Progenitor cell of endocrine pancreas (in vitro differentiated cells): ENCODE results near the gene KCNQ1. TPM values are rescaled to one million over a fixed set of nuclear protein-coding genes. Genes with fewer than 3 reads are reported as not detected.
A peak's percentile ranks its signal among the peaks of the same experiment; 100 is the strongest.

Source experiments
- DNase-seq: peaks from one replicate; pipeline ENCODE4 v3.0.0; 2021; ENCODE audit warnings: low spot score; ENCODE audit not compliant: unreplicated experiment
- H3K27ac Mint-ChIP-seq: 2 replicates; pipeline ENCODE4 v1.8.0; 2021; ENCODE audit warnings: mild to moderate bottlenecking, moderate library complexity, mixed read lengths
- H3K27me3 Mint-ChIP-seq: 2 replicates; pipeline ENCODE4 v1.8.0; 2021; ENCODE audit warnings: mixed read lengths
- H3K36me3 Mint-ChIP-seq: 2 replicates; pipeline ENCODE4 v1.8.0; 2022; ENCODE audit warnings: mixed read lengths; ENCODE audit not compliant: insufficient read depth
- H3K4me1 Mint-ChIP-seq: 2 replicates; pipeline ENCODE4 v1.8.0; 2021; ENCODE audit warnings: low read depth, mixed read lengths
- H3K4me3 Mint-ChIP-seq: 2 replicates; pipeline ENCODE4 v1.8.0; 2021; ENCODE audit warnings: low read depth, mild to moderate bottlenecking, moderate library complexity, mixed read lengths
- H3K9me3 Mint-ChIP-seq: 2 replicates; pipeline ENCODE4 v1.8.0; 2021; ENCODE audit warnings: low read depth, mixed read lengths
- total RNA-seq: library from RNA; stranded (reverse); gene quantifications from 2 replicates; pipeline ENCODE4 v1.2.1, GENCODE V29; 2021
- TF ChIP-seq, protein P1 (sequence below): fragments of 200-600 bp; sonication (generic); IDR thresholded peaks from one replicate; pipeline ENCODE4 v1.5.0; 2021; ENCODE audit warnings: antibody characterized with exemption, mild to moderate bottlenecking; ENCODE audit not compliant: unreplicated experiment

Gene KCNQ1
- total RNA-seq, 1 donor from 2014 or later, result 3.3 TPM

DNA sequence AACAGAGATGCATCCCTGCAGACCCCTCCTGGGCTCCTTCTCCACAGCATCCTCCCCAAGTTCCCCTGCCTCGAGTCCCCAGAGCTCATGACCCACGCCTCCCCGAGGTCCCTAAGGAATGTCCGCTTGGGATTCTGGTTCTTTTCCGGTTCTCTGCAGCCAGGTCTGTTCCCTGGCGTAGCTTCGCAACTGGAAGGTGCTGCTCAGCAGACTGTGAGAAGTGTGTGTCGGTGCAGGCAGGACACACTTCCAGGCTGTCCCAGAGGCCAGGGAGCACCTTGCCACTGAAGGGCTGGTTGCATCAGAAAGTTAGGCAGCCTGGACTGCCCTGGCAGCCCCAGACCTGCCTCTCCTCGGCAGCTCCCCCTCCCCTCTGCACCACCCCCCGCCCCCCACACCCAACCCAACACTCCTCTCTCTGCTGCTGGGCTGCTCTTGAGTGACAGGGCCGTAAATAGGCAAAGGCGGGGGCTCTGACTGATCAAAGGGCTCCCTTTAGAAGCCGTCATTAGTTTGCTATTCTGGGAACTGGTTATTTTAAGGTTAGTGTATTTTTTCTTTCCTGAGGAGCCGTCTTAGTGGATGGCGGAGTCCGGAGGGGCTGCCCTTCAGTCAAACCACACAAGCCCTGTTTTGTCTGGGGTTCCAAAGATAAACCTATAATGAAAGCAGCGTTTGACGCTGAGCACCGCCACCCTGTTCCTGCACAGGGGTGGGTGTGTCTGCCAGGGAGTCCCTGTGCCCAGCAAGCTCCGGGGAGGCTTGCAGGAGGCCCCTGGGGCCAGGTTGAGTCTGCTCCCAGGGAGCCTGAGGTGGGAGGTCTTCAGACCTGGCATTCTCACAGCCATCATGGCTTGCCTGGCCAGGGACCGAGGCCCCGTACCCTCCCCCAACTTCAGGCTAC lies 343.6 kb downstream of the KCNQ1 start:
- peak overlapping the region; percentile 12 for H3K4me3 Mint-ChIP-seq
- H3K27me3 Mint-ChIP-seq, result peaks cover 7% of the 10 kb centered on the region
- peak overlapping the region; percentile 95 for H3K27ac Mint-ChIP-seq
- peaks cover 16% of the 10 kb centered on the region for H3K9me3 Mint-ChIP-seq
- H3K4me1 Mint-ChIP-seq, result peaks cover 13% of the 10 kb centered on the region
- TF ChIP-seq, protein P1, sequence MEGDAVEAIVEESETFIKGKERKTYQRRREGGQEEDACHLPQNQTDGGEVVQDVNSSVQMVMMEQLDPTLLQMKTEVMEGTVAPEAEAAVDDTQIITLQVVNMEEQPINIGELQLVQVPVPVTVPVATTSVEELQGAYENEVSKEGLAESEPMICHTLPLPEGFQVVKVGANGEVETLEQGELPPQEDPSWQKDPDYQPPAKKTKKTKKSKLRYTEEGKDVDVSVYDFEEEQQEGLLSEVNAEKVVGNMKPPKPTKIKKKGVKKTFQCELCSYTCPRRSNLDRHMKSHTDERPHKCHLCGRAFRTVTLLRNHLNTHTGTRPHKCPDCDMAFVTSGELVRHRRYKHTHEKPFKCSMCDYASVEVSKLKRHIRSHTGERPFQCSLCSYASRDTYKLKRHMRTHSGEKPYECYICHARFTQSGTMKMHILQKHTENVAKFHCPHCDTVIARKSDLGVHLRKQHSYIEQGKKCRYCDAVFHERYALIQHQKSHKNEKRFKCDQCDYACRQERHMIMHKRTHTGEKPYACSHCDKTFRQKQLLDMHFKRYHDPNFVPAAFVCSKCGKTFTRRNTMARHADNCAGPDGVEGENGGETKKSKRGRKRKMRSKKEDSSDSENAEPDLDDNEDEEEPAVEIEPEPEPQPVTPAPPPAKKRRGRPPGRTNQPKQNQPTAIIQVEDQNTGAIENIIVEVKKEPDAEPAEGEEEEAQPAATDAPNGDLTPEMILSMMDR, result no peak
- peak; percentile 14 for DNase-seq
- H3K36me3 Mint-ChIP-seq, result peaks cover 6% of the 10 kb centered on the region

DNA sequence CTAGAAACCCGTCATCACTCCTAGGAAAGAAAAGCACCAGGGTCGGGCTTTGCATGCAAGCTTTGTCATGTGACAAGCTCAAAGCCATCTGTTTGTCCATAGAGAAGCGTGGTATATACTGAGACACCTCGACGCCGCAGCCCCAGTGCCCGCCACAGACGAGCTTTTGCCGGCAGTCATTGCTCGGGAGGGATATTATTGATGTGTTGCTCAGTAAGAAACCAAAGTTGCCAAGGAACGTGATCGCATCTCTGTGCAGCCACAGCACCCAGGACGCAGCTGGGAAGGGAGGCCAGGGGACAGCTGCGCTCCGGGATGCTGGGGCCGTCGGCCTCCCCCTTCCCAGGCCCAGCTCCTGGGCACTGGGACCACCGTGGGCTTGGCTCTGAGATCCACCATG lies 344.5 kb downstream of the KCNQ1 start:
- Mint-ChIP-seq H3K4me3 (no peak overlapping the region), H3K27me3 (peaks cover 15% of the 10 kb centered on the region), H3K36me3 (peaks cover 6% of the 10 kb centered on the region), H3K27ac (peak overlapping the region; percentile 24), H3K4me1 (peaks cover 13% of the 10 kb centered on the region), H3K9me3 (peaks cover 16% of the 10 kb centered on the region)
- DNase-seq, result peak; percentile 7
- TF ChIP-seq, protein P1, result no peak

DNA sequence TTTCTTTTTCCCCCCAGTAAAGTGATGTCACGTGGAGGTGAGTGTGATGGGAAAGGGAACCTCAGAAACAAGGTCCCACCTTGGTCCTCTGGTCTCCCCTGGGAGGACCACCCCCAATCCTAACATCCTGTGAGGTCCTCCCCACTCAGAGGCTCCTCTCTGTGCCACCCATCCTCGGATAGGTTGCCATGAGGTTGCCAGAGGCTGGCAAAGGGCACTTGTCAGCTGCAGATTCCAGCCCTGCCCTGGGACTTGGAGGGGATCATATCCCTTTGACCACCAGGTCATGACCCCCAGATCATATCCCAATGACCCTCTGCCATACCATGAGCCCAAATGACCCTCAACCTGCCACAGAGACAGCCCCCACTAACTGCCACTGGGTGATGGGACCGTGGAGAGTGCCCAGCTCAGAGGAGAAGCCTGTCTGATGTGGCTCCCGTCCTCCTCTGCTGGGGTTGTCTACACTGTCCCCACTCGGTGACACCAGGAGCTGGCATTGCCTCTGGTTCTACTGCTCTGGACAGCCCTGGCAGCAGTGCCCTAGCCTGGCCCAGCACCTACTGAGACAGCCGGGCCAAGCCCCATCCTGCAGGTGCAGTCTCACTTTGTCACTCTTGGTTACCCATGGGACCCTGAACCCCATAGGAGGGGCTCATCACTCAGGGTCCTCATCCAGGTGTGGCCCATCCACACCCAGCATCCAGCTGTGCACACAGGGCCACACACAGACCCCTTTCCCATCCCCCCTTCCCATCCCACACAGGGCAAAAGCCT lies 345.2 kb downstream of the KCNQ1 start:
- Mint-ChIP-seq H3K4me3 (no peak overlapping the region), H3K27me3 (peaks cover 16% of the 10 kb centered on the region), H3K4me1 (peaks cover 13% of the 10 kb centered on the region), H3K36me3 (peaks cover 4% of the 10 kb centered on the region), H3K9me3 (peaks cover 14% of the 10 kb centered on the region), H3K27ac (no peak overlapping the region)
- TF ChIP-seq, protein P1, result no peak
- DNase-seq, result peak; percentile 8

DNA sequence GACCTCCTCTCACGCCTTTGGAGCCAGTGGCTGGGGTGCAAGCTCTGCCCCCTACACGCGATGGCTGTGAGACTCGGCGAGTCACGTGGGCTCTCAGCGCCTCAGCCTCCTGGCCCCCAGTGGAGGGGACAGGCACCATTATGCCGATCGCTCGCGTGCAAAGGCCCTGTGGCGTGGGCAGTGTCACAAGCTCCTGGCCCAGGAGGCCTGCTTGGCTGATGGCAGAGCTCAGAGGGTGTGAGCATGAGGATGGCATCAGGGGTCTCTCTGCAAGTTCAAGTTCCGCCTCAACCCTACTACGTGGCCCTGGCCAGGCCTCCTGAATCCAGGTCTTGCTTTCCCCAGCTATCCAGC lies 345.7 kb downstream of the KCNQ1 start:
- no peak overlapping the region for H3K27ac Mint-ChIP-seq
- TF ChIP-seq, protein P1, result no peak
- peaks cover 3% of the 10 kb centered on the region for H3K36me3 Mint-ChIP-seq
- no peak overlapping the region for H3K4me3 Mint-ChIP-seq
- H3K9me3 Mint-ChIP-seq, result peaks cover 12% of the 10 kb centered on the region
- H3K27me3 Mint-ChIP-seq, result peaks cover 16% of the 10 kb centered on the region
- peaks cover 13% of the 10 kb centered on the region for H3K4me1 Mint-ChIP-seq
- DNase-seq, result peak; percentile 6

DNA sequence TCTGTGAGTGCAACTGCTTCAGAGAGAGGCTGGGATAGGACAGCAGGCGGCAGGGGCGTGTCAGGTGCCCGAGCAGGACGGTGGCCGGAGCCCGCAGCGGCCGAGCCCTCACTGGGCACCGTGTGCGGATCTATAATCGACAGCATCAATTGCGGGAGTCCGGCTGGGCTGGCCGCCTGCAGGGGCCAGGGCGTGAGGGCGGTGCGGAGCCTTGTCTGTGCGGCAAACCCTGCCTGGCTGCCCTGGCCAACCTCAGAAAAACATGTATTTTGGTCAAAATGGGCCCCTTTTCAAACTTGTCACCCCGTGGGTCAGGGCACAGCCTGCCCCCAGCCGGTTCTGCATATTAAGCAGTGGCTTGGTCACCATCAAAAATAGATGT lies 346.3 kb downstream of the KCNQ1 start:
- Mint-ChIP-seq H3K4me1 (peaks cover 11% of the 10 kb centered on the region), H3K27me3 (peaks cover 16% of the 10 kb centered on the region), H3K36me3 (peaks cover 3% of the 10 kb centered on the region), H3K9me3 (peaks cover 6% of the 10 kb centered on the region), H3K27ac (no peak overlapping the region), H3K4me3 (no peak overlapping the region)
- TF ChIP-seq, protein P1, result no peak
- DNase-seq, result no peak
